ENCODE results near the gene TGFBR3.

Gene TGFBR3

DNA sequence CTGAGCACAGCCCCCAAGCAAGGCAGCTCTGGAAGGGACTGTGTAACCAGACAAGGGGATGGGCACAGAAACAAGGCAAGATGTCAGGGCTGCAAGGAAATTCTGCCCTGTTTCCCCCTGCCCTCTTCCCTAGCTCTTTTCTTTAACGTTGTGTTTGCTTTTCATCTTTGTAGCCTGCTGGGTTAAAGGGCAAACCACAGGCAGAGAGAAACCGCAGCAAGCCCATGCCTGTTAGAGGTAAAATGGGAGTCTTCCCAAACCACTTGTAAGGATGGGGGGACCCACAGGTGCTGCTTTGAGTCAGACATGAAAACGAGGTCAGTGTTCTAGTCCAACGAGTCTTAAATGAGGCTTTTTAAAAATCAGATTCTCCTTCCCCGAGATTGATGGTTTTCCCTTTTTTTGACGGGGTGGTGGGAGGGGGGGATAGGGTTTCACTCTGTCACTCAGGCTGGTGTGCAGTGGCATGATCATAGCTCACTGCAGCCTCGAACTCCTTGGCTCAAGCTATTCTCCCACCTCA, 13.3 kb downstream of the TGFBR3 start (continued):
- TF ChIP-seq, protein P1, sequence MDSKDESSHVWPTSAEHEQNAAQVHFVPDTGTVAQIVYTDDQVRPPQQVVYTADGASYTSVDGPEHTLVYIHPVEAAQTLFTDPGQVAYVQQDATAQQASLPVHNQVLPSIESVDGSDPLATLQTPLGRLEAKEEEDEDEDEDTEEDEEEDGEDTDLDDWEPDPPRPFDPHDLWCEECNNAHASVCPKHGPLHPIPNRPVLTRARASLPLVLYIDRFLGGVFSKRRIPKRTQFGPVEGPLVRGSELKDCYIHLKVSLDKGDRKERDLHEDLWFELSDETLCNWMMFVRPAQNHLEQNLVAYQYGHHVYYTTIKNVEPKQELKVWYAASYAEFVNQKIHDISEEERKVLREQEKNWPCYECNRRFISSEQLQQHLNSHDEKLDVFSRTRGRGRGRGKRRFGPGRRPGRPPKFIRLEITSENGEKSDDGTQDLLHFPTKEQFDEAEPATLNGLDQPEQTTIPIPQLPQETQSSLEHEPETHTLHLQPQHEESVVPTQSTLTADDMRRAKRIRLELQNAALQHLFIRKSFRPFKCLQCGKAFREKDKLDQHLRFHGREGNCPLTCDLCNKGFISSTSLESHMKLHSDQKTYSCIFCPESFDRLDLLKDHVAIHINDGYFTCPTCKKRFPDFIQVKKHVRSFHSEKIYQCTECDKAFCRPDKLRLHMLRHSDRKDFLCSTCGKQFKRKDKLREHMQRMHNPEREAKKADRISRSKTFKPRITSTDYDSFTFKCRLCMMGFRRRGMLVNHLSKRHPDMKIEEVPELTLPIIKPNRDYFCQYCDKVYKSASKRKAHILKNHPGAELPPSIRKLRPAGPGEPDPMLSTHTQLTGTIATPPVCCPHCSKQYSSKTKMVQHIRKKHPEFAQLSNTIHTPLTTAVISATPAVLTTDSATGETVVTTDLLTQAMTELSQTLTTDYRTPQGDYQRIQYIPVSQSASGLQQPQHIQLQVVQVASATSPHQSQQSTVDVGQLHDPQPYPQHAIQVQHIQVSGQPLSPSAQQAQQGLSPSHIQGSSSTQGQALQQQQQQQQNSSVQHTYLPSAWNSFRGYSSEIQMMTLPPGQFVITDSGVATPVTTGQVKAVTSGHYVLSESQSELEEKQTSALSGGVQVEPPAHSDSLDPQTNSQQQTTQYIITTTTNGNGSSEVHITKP (tag by site-specific recombination; IDR thresholded peaks at IDR 0.05), result peak; percentile 94
- no peak for TF ChIP-seq ZNF610 (tag by site-specific recombination; IDR thresholded peaks at IDR 0.05; ENCODE audit: borderline replicate concordance)

DNA sequence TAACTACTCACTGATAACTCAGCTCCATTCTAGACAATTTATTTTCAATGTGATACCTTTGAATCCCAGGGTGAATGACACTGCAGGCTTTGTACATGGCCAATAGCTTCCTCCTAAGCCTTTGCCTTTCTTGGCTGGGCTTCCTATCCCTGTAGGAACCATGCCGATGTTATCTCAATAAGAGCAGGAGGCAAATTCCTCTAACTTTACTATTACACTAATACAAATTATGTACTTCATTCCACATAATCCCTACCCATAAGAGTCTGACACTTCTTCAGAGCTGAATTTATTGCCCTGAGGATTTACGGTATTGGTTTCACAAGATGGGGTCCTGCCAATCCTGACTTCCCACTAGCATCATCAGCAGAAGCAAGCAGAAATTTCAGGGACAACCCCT, 14.0 kb downstream of the TGFBR3 start:
- Histone ChIP-seq H3K9me3 (ENCODE audit: control insufficient read depth, insufficient read depth, low read depth, low read length) (no peaks in the 10 kb centered on the region), H3K4me1 (ENCODE audit: control insufficient read depth, insufficient read depth, low read length) (peaks cover 5% of the 10 kb centered on the region), H3K36me3 (ENCODE audit: control insufficient read depth in 2 of 2, insufficient read depth in 1 of 2, low read length in 2 of 2) (no peaks in the 10 kb centered on the region), H3K4me3 (ENCODE audit: low read depth, low read length) (no peak overlapping the region), H3K27ac (ENCODE audit: extremely low read depth, low read depth, low read length) (peak overlapping the region; percentile 50)
- CTCF ChIA-PET, result interaction anchor here (0.6 to 1.6 kb wide), 6 partner anchors 12 to 1422 kb away, joined by 3 to 6 read pairs (median 4); no protein-coding TSS in a partner anchor
- POLR2A ChIA-PET, result interaction anchor here (1.0 to 1.5 kb wide), 3 partner anchors 14 to 369 kb away, joined by 3 to 5 read pairs (median 3); partner anchors contain the start of gene TGFBR3
- TF ChIP-seq HOXC10 (CRISPR knock-in tag; IDR thresholded peaks at IDR 0.05) (no peak), ZNF248 (tag by site-specific recombination; IDR thresholded peaks at IDR 0.05) (no peak), ZBTB1 (tag by site-specific recombination; IDR thresholded peaks at IDR 0.05) (no peak), ZNF416 (tag by site-specific recombination; IDR thresholded peaks at IDR 0.05) (no peak), MEIS1 (CRISPR knock-in tag; IDR thresholded peaks at IDR 0.05; ENCODE audit: borderline replicate concordance) (no peak), ZNF707 (tag by site-specific recombination; IDR thresholded peaks at IDR 0.05) (no peak), ZBTB48 (tag by site-specific recombination; IDR thresholded peaks at IDR 0.05) (peak; percentile 42), ZNF37A (tag by site-specific recombination; IDR thresholded peaks at IDR 0.05) (no peak), ZBTB20 (tag by site-specific recombination; IDR thresholded peaks at IDR 0.05) (no peak), REPIN1 (tag by site-specific recombination; IDR thresholded peaks at IDR 0.05; ENCODE audit: low read depth) (no peak), ZNF404 (tag by site-specific recombination; IDR thresholded peaks at IDR 0.05) (no peak), ZNF626 (tag by site-specific recombination; IDR thresholded peaks at IDR 0.05) (no peak), ZNF174 (tag by site-specific recombination; IDR thresholded peaks at IDR 0.05) (no peak), ZNF391 (tag by site-specific recombination; IDR thresholded peaks at IDR 0.05; ENCODE audit: borderline replicate concordance, low read depth) (no peak), GLI2 (tag by site-specific recombination; IDR thresholded peaks at IDR 0.05; ENCODE audit: borderline replicate concordance, low read depth) (peak; percentile 70), ZNF114 (tag by site-specific recombination; IDR thresholded peaks at IDR 0.05) (no peak), ZNF791 (tag by site-specific recombination; IDR thresholded peaks at IDR 0.05) (no peak), ZNF621 (tag by site-specific recombination; IDR thresholded peaks at IDR 0.05) (no peak), ZEB2 (tag by site-specific recombination; IDR thresholded peaks at IDR 0.05) (no peak), KLF8 (tag by site-specific recombination; IDR thresholded peaks at IDR 0.05) (no peak)
- TF ChIP-seq, protein P2, sequence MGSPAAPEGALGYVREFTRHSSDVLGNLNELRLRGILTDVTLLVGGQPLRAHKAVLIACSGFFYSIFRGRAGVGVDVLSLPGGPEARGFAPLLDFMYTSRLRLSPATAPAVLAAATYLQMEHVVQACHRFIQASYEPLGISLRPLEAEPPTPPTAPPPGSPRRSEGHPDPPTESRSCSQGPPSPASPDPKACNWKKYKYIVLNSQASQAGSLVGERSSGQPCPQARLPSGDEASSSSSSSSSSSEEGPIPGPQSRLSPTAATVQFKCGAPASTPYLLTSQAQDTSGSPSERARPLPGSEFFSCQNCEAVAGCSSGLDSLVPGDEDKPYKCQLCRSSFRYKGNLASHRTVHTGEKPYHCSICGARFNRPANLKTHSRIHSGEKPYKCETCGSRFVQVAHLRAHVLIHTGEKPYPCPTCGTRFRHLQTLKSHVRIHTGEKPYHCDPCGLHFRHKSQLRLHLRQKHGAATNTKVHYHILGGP (tag by site-specific recombination; IDR thresholded peaks at IDR 0.05), result no peak
- TF ChIP-seq, protein P1 (tag by site-specific recombination; IDR thresholded peaks at IDR 0.05), result no peak
- TF ChIP-seq, protein P3, sequence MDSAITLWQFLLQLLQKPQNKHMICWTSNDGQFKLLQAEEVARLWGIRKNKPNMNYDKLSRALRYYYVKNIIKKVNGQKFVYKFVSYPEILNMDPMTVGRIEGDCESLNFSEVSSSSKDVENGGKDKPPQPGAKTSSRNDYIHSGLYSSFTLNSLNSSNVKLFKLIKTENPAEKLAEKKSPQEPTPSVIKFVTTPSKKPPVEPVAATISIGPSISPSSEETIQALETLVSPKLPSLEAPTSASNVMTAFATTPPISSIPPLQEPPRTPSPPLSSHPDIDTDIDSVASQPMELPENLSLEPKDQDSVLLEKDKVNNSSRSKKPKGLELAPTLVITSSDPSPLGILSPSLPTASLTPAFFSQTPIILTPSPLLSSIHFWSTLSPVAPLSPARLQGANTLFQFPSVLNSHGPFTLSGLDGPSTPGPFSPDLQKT (IDR thresholded peaks at IDR 0.05; ENCODE audit: borderline replicate concordance, low read depth, low read length), result no peak
- TF ChIP-seq, protein P4, sequence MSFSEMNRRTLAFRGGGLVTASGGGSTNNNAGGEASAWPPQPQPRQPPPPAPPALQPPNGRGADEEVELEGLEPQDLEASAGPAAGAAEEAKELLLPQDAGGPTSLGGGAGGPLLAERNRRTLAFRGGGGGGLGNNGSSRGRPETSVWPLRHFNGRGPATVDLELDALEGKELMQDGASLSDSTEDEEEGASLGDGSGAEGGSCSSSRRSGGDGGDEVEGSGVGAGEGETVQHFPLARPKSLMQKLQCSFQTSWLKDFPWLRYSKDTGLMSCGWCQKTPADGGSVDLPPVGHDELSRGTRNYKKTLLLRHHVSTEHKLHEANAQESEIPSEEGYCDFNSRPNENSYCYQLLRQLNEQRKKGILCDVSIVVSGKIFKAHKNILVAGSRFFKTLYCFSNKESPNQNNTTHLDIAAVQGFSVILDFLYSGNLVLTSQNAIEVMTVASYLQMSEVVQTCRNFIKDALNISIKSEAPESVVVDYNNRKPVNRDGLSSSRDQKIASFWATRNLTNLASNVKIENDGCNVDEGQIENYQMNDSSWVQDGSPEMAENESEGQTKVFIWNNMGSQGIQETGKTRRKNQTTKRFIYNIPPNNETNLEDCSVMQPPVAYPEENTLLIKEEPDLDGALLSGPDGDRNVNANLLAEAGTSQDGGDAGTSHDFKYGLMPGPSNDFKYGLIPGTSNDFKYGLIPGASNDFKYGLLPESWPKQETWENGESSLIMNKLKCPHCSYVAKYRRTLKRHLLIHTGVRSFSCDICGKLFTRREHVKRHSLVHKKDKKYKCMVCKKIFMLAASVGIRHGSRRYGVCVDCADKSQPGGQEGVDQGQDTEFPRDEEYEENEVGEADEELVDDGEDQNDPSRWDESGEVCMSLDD (tag by site-specific recombination; IDR thresholded peaks at IDR 0.05), result no peak
